HG03025 (cell line): ENCODE data around the gene RNF181.
"Not testable (repeated sequence)": the region's sequence is repeated elsewhere in the genome, so short reads cannot be mapped to it uniquely, and the experiment has no call there.

Experiments
- ATAC-seq: cut with Tn5 transposase; IDR thresholded peaks from one replicate; pipeline ENCODE4 v1.9.1; 2021; ENCODE audit warnings: mild to moderate bottlenecking, moderate library complexity; ENCODE audit not compliant: unreplicated experiment, low FRiP score

The RNF181 gene

GRCh38 chr2:85593023-85593422 lies 2.5 kb upstream of the RNF181 start:
- ATAC-seq: no peak

- ATAC-seq: no peak
These were observed 737 bp upstream of the RNF181 start for GRCh38 chr2:85594715-85595300.

- ATAC-seq: no peak
These were observed 435 bp downstream of the RNF181 start for GRCh38 chr2:85596026-85596333.

GRCh38 chr2:85596486-85597143 lies 1.1 kb downstream of the RNF181 start:
- no peak for ATAC-seq

GRCh38 chr2:85597241-85597640 lies 1.7 kb downstream of the RNF181 start:
- ATAC-seq: no peak

- ATAC-seq: no peak
These were observed 3.2 kb downstream of the RNF181 start for GRCh38 chr2:85598594-85599340.

GRCh38 chr2:85599468-85600234 lies 4.1 kb downstream of the RNF181 start:
- ATAC-seq: no peak

- no peak for ATAC-seq
These were observed 4.7 kb downstream of the RNF181 start for GRCh38 chr2:85600235-85600575.

- ATAC-seq: no peak
These were observed 5.6 kb downstream of the RNF181 start for GRCh38 chr2:85600951-85601770.

- ATAC-seq: peak; percentile 41
These were observed 6.4 kb downstream of the RNF181 start for GRCh38 chr2:85601771-85602475.

GRCh38 chr2:85602476-85603234 lies 7.1 kb downstream of the RNF181 start, which contains the start of gene TMEM150A:
Gene TMEM150A, minus strand, starts transcription at chr2:85602698. Its CDS starts 750 bp downstream, at chr2:85601948.
- peak; percentile 88 for ATAC-seq

- ATAC-seq: not testable (repeated sequence)
These were observed 8.5 kb downstream of the RNF181 start for GRCh38 chr2:85604133-85604444.

- ATAC-seq: no peak
These were observed 9.2 kb downstream of the RNF181 start for GRCh38 chr2:85604568-85605339.

GRCh38 chr2:85605406-85606115 lies 10.0 kb downstream of the RNF181 start:
- ATAC-seq: no peak

GRCh38 chr2:85606116-85606455 lies 10.5 kb downstream of the RNF181 start:
- ATAC-seq: no peak

- no peak for ATAC-seq
These were observed 12.0 kb downstream of the RNF181 start for GRCh38 chr2:85607268-85608215.

- peak; percentile 23 for ATAC-seq
These were observed 15.7 kb downstream of the RNF181 start for GRCh38 chr2:85611217-85611704.
